Endodermal cell (in vitro differentiated cells): ENCODE measurements around the gene LRMDA. TPM values are rescaled to one million over a fixed set of nuclear protein-coding genes. Genes with fewer than 3 reads are reported as not detected.
"Not testable (repeated sequence)": the region's sequence is repeated elsewhere in the genome, so short reads cannot be mapped to it uniquely, and the experiment has no call there.

Experiments used
- DNase-seq: peaks from one replicate; pipeline ENCODE4 v3.0.0-alpha.2; 2017
- H3K27ac ChIP-seq: 2 replicates; pipeline ENCODE4 v1.5.1; 2013; ENCODE audit warnings: mild to moderate bottlenecking, low read depth, low read length, moderate library complexity
- H3K27me3 ChIP-seq: 2 replicates; pipeline ENCODE4 v1.6.1; 2013; ENCODE audit warnings: mild to moderate bottlenecking, low read length, moderate library complexity; ENCODE audit not compliant: insufficient read depth, control insufficient read depth, poor library complexity, severe bottlenecking
- H3K36me3 ChIP-seq: 2 replicates; pipeline ENCODE4 v1.7.0; 2013; ENCODE audit warnings: mild to moderate bottlenecking, low read length, moderate library complexity; ENCODE audit not compliant: control insufficient read depth, insufficient read depth
- H3K4me1 ChIP-seq: one replicate; pipeline ENCODE4 v1.7.0; 2013; ENCODE audit warnings: low read length; ENCODE audit not compliant: control insufficient read depth, insufficient read depth
- H3K4me3 ChIP-seq: 2 replicates; pipeline ENCODE4 v1.5.1; 2013; ENCODE audit warnings: mild to moderate bottlenecking, low read length, moderate library complexity
- H3K9ac ChIP-seq: 2 replicates; pipeline ENCODE4 v1.6.1; 2013; ENCODE audit warnings: mild to moderate bottlenecking, low read length, moderate library complexity; ENCODE audit not compliant: poor library complexity, severe bottlenecking; ENCODE audit errors: extremely low read depth
- H3K9me3 ChIP-seq: 2 replicates; pipeline ENCODE4 v1.6.1; 2013; ENCODE audit warnings: mild to moderate bottlenecking, low read length, moderate library complexity; ENCODE audit not compliant: control insufficient read depth
- H3K27ac Mint-ChIP-seq: 2 replicates; pipeline ENCODE4 v1.8.0; 2020; ENCODE audit warnings: mixed read lengths
- H3K27me3 Mint-ChIP-seq: 2 replicates; pipeline ENCODE4 v1.8.0; 2021; ENCODE audit warnings: mild to moderate bottlenecking, mixed read lengths; ENCODE audit not compliant: insufficient read depth
- H3K36me3 Mint-ChIP-seq: 2 replicates; pipeline ENCODE4 v1.8.0; 2020; ENCODE audit warnings: low read depth, mixed read lengths
- H3K4me1 Mint-ChIP-seq: 2 replicates; pipeline ENCODE4 v1.8.0; 2020; ENCODE audit warnings: mixed read lengths
- H3K4me3 Mint-ChIP-seq: 2 replicates; pipeline ENCODE4 v1.8.0; 2020; ENCODE audit warnings: mild to moderate bottlenecking, moderate library complexity, mixed read lengths
- H3K9me3 Mint-ChIP-seq: 2 replicates; pipeline ENCODE4 v1.8.0; 2020; ENCODE audit warnings: mild to moderate bottlenecking, mixed read lengths
- CTCF ChIP-seq: fragments of 200-600 bp; sonication (generic); conservative IDR thresholded peaks from 2 replicates; pipeline ENCODE4 v1.5.0; 2021; ENCODE audit warnings: antibody characterized with exemption, mild to moderate bottlenecking
- WGBS, 2 experiments: methylation state at CpG; one replicate each; pipeline versions ENCODE4 v1.1.5 to v1.1.7; 2013; ENCODE audit warnings: missing lambda C conversion rate in 2 of 2, mixed read lengths in 1 of 2; ENCODE audit not compliant: insufficient coverage in 1 of 2, insufficient read length in 1 of 2; 5-methylcytosine and 5-hydroxymethylcytosine counted together
- microRNA-seq: library from miRNA; unstranded; fragments of <30 nt; microRNA quantifications from one replicate; pipeline ENCODE4 v1.2.0, GENCODE V29; 2020; ENCODE audit warnings: borderline microRNAs expressed
- total RNA-seq, 2 donors: library from RNA; stranded (reverse); fragmentation: NEBNext Ultra II Directional in 1 of 2; extraction: Animal tissue kit (Norgen Biotek cat#: 25700) in 1 of 2; gene quantifications; 2 replicates in 1 of 2; 3 replicates in 1 of 2; pipeline ENCODE4 v1.2.1, GENCODE V29; 2021

Gene LRMDA
- total RNA-seq, 2 donors from 2014 or later: 1.7 to 5.1 TPM

DNA sequence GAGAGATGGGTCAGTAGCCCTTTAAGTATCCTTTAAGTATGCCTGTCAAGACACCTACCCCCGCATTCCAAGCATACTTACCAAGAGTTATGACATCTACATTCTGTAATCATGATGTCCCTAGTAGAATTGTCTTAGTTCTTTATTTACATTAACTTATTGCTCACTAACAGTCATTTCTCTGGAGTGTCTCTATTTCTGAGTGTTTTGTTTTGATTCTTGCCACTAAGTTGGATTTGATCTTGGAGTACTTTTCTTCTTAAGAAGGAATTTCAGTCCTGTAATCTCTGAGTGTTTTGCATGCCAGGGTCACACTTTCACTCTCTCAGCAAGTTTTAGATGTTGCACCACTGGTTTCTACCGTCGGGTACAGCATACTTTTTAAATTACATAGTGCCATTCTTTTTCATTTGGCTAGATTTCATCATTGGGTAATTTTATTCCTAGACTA, 1152.3 kb downstream of the LRMDA start:
- Mint-ChIP-seq H3K9me3 (no peaks in the 10 kb centered on the region), H3K27ac (no peak overlapping the region), H3K27me3 (peaks cover 2% of the 10 kb centered on the region), H3K4me1 (no peaks in the 10 kb centered on the region), H3K36me3 (no peaks in the 10 kb centered on the region), H3K4me3 (no peak overlapping the region)
- TF ChIP-seq CTCF: no peak
- 23 to 72% methylated on average over 2 to 3 of the region's 3 CpGs for WGBS, 2 experiments
- Histone ChIP-seq H3K27ac (no peak overlapping the region), H3K4me1 (no peaks in the 10 kb centered on the region), H3K27me3 (no peaks in the 10 kb centered on the region), H3K9me3 (no peaks in the 10 kb centered on the region), H3K9ac (no peak overlapping the region), H3K4me3 (no peak overlapping the region), H3K36me3 (no peaks in the 10 kb centered on the region)
- DNase-seq: no peak

GRCh38 chr10:76584466-76584865, 1153.0 kb downstream of the LRMDA start:
- not testable (repeated sequence) for DNase-seq, H3K4me3 ChIP-seq, H3K4me3 Mint-ChIP-seq, H3K36me3 ChIP-seq, H3K27ac ChIP-seq, H3K4me1 ChIP-seq, H3K36me3 Mint-ChIP-seq, H3K27ac Mint-ChIP-seq, H3K27me3 ChIP-seq, H3K9ac ChIP-seq, H3K9me3 Mint-ChIP-seq, H3K27me3 Mint-ChIP-seq, H3K9me3 ChIP-seq, H3K4me1 Mint-ChIP-seq
- 91 to 94% methylated on average over 9 of the region's 9 CpGs for WGBS, 2 experiments

Small RNAs within 50 kb of the gene (microRNA-seq; reads per million reads assigned to microRNA genes)
- not detected for gene MIR606

Other genes with a start within 250 kb of the LRMDA start
- gene VDAC2, start 220.8 kb upstream of the LRMDA start, total RNA-seq: 100 to 1,000 TPM; 277 to 292 TPM
- 10 to 100 TPM in 1 of 2 donors, 1 to 10 TPM in 1; 9.6 to 14.4 TPM for gene COMTD1, start 195.7 kb upstream of the LRMDA start, total RNA-seq
- 1 to 10 TPM in 1 of 2 donors, under 1 TPM in 1; 0.40 to 1.1 TPM for gene ZNF503, start 29.9 kb upstream of the LRMDA start, total RNA-seq